AG09309 (cell line): ENCODE data around the gene SUFU.

Experiments
- DNase-seq: peaks from one replicate; pipeline ENCODE4 v3.0.0-alpha.2; 2010; ENCODE audit warnings: low read depth
- H3K4me3 ChIP-seq: 2 replicates; pipeline ENCODE4 v1.5.1; 2011; ENCODE audit warnings: mild to moderate bottlenecking, low read depth, low read length, moderate library complexity; ENCODE audit not compliant: control insufficient read depth
- CTCF ChIP-seq: IDR thresholded peaks from 2 replicates; pipeline ENCODE4 v1.5.1; 2011; ENCODE audit warnings: mild to moderate bottlenecking, low read depth, low read length, inconsistent platforms; ENCODE audit not compliant: insufficient read depth, control insufficient read depth; ENCODE audit errors: missing control alignments

The SUFU gene

DNA sequence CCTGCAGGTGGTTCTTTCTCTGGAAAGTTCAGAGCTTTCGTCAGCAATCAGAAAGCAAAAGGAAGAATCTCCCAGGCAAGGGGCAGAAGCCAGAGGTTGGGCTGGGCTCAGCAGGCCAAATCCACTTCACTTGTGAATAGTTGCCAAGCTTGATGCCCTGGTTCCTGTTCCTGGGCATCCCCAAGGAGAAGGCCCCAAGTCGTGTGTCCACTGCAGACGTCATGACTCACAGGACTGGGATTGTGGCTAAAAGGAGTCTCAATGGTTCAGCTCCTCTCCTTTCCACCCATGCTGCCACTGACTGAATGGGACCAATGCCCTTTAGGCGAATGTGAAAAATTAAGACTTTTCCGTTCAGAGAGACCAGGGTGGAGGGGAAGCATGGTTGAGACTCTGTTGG lies 101.9 kb downstream of the SUFU start:
- no peak for TF ChIP-seq CTCF
- DNase-seq: no peak
- no peak overlapping the region for H3K4me3 ChIP-seq

DNA sequence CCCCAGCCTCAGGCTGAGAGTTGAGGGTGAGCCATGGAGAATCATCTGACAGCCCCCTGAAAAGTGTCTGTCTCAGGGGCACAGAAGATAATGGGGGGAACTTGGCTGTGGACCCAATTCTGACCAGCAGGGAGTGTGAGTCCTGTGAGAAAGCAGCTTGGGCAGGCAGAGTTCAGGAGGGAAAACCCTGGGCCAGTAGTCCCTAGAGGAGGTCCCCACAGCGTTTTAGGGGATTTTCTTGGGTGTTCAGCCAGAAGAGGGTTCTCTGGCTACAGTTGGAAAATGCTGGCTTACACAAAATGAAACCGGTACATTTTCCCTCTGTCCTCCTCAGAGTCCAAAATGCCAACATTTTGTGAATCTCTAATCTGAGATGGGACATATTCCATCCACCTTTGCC lies 104.7 kb downstream of the SUFU start:
- TF ChIP-seq CTCF: no peak
- H3K4me3 ChIP-seq: no peak overlapping the region
- no peak for DNase-seq

- TF ChIP-seq CTCF: no peak
- no peak for DNase-seq
- no peak overlapping the region for H3K4me3 ChIP-seq
Observed at GRCh38 chr10:102610441-102610887, 106.7 kb downstream of the SUFU start.

DNA sequence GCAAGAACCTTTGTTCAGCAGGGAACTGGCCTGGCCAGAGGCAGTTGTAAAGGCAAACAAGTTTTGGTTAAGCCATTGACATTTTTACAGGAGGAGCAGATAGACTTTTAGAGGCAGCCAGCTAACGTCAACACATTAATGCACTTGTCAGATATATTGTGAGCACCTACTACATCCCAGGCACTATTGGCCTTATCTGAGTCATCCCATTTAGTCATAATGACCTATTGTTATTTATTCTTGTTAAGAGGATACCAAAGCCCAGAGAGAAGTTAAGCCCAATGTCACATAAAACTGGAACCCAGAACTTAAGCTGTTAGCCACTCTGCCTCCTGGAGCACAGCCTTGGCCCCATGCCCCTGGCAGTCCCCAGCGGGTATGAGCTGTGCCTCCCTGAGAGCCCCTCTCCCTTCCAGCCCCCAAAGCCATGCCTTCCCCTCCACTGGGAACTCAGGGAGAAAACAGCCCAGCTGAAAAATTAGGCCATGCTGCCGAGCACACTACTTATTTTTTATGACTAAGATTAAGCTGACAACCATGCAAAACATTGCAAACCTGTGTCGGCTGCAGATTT lies 107.8 kb downstream of the SUFU start:
- DNase-seq: no peak
- no peak for TF ChIP-seq CTCF
- no peak overlapping the region for H3K4me3 ChIP-seq

GRCh38 chr10:102612964-102613275 lies 109.1 kb downstream of the SUFU start:
- TF ChIP-seq CTCF: no peak
- DNase-seq: no peak
- no peak overlapping the region for H3K4me3 ChIP-seq

DNA sequence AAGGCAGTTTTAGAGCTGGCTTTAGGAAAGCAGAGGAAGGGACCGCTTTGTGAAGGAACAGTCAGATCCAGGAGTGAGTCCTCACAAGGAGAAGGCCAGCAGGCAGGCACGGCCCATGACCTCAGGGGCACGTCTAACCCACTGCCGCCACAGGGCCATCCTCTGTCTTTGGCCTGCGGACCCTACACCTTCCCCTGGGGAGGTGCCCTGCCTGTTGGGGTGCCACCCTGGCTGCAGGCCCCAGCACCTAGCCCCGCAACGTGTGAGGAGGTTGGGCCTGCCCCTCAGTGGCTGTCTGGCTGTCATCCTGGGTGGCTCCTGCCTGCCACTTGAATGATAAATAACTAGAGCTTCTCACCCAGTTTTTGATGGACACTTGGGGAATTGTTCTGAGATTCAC lies 109.5 kb downstream of the SUFU start:
- H3K4me3 ChIP-seq: no peak overlapping the region

More for the DNA sequence above, 109.5 kb downstream of the SUFU start:
- TF ChIP-seq CTCF: no peak
- DNase-seq: no peak
